Activated CD8-positive, alpha-beta memory T cell treated with anti-CD3 and anti-CD28 coated beads for 1 hour (primary cell): ENCODE results near the gene FBXL19.
"Not testable (repeated sequence)": the region's sequence is repeated elsewhere in the genome, so short reads cannot be mapped to it uniquely, and the experiment has no call there.

Experiments used
- DNase-seq, 2 donors: peaks; one replicate each; pipeline ENCODE4 v3.0.0-alpha.2; 2020; ENCODE audit warnings: low read depth in 1 of 2; ENCODE audit errors: extremely low read depth in 1 of 2

Gene FBXL19

GRCh38 chr16:30923554-30924075 is at the start of gene FBXL19:
Gene FBXL19 (plus strand): TSS chr16:30923572. CDS start chr16:30925755, 2,183 bp downstream.
- DNase-seq, result no peak

GRCh38 chr16:30874244-30874820 is 49.0 kb upstream of the FBXL19 start:
- no peak for DNase-seq

GRCh38 chr16:30874821-30875717 is 48.3 kb upstream of the FBXL19 start:
- peak; percentile 64 to 83 for DNase-seq

- DNase-seq, result no peak
Measured at GRCh38 chr16:30875871-30876801, 47.2 kb upstream of the FBXL19 start.

GRCh38 chr16:30876867-30877266 is 46.5 kb upstream of the FBXL19 start:
- no peak for DNase-seq

- DNase-seq, result no peak
Measured at GRCh38 chr16:30882429-30883310, 40.7 kb upstream of the FBXL19 start.

- DNase-seq, result no peak
Measured at GRCh38 chr16:30884760-30885159, 38.6 kb upstream of the FBXL19 start.

- DNase-seq, result no peak
Measured at GRCh38 chr16:30885196-30885595, 38.2 kb upstream of the FBXL19 start.

- no peak for DNase-seq
Measured at GRCh38 chr16:30886145-30886544, 37.2 kb upstream of the FBXL19 start.

GRCh38 chr16:30887927-30888326 is 35.4 kb upstream of the FBXL19 start:
- no peak for DNase-seq

- DNase-seq, result no peak
Measured at GRCh38 chr16:30888856-30889499, 34.4 kb upstream of the FBXL19 start.

- DNase-seq, result no peak
Measured at GRCh38 chr16:30889721-30890120, 33.7 kb upstream of the FBXL19 start.

- DNase-seq, result not testable (repeated sequence)
Measured at GRCh38 chr16:30891043-30891823, 32.1 kb upstream of the FBXL19 start.

GRCh38 chr16:30892670-30893416 is 30.5 kb upstream of the FBXL19 start:
- DNase-seq, result no peak

- no peak for DNase-seq
Measured at GRCh38 chr16:30893417-30893743, 30.0 kb upstream of the FBXL19 start.

- DNase-seq, result peak; percentile 48 to 64
Measured at GRCh38 chr16:30893744-30894539, 29.4 kb upstream of the FBXL19 start, which contains the start of gene BCL7C. Gene BCL7C (minus strand): TSS chr16:30894077. CDS start chr16:30893944, 133 bp downstream.
